Epithelial cell of proximal tubule (primary cell): Measurements from ENCODE around the gene KIF26B. TPM values are rescaled to one million over a fixed set of nuclear protein-coding genes. Genes with fewer than 3 reads are reported as not detected.

Experiments used
- DNase-seq: peaks from one replicate; pipeline ENCODE4 v3.0.0-alpha.2; 2011; ENCODE audit warnings: low read depth
- H3K4me3 ChIP-seq: 2 replicates; pipeline ENCODE4 v1.5.1; 2011; ENCODE audit warnings: low read depth, mild to moderate bottlenecking, low read length
- CTCF ChIP-seq: conservative IDR thresholded peaks from 2 replicates; pipeline ENCODE4 v1.5.1; 2012; ENCODE audit warnings: low read depth, mild to moderate bottlenecking, low read length
- total RNA-seq: library from RNA; depleted of rRNA; stranded (reverse); fragments of >200 nt; gene quantifications from 2 replicates; pipeline ENCODE4 v1.2.3, GENCODE V29; 2015

The KIF26B gene
- total RNA-seq, 1 donor from 2014 or later: 2.8 TPM

- DNase-seq: no peak
- H3K4me3 ChIP-seq: no peak overlapping the region
- TF ChIP-seq CTCF: no peak
Measured at GRCh38 chr1:245587435-245588115, 432.8 kb downstream of the KIF26B start.

GRCh38 chr1:245588116-245588639, 433.4 kb downstream of the KIF26B start:
- no peak overlapping the region for H3K4me3 ChIP-seq
- DNase-seq: no peak
- TF ChIP-seq CTCF: no peak

DNA sequence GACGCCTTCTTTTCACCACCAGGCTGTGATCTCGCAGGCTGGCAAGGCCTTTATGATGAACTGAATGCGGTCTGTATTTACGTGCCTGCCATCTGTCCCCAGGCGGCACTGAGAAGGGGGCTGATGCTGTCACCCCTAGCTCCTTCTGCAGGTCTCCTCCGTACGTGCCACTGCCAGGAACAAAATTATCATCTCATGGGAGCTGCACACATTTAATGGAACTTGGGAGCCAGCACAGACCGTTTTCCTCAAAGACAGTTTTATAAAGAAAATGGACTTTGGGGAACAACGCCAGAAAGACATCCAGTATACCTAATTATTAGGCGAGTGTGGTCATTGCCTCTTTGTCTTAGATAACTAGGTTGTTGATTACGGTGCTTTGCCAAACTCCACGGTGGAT, 434.5 kb downstream of the KIF26B start:
- TF ChIP-seq CTCF: no peak
- H3K4me3 ChIP-seq: no peak overlapping the region
- DNase-seq: no peak

- no peak for TF ChIP-seq CTCF
- DNase-seq: no peak
- no peak overlapping the region for H3K4me3 ChIP-seq
Measured at GRCh38 chr1:245589906-245590305, 435.1 kb downstream of the KIF26B start.

DNA sequence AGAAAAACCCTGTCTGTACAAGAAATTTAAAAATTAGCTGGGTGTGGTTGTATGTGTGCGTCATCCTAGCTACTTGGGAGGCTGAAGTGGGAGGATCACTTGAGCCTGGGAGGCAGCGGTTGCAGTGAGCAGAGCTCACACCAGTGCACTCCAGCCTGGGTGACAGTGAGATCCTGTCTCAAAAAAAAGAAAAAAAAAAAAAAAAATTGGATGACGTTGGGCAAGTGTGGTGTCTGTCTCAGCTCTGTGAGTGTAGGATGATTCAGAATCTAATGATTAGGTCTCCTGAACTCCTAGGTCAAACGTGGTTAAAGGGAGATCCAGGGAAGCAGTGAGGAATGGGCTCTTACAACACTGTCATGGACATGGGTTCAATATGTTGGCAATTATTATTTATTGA, 435.9 kb downstream of the KIF26B start:
- H3K4me3 ChIP-seq: no peak overlapping the region
- TF ChIP-seq CTCF: no peak
- DNase-seq: peak; percentile 52

DNA sequence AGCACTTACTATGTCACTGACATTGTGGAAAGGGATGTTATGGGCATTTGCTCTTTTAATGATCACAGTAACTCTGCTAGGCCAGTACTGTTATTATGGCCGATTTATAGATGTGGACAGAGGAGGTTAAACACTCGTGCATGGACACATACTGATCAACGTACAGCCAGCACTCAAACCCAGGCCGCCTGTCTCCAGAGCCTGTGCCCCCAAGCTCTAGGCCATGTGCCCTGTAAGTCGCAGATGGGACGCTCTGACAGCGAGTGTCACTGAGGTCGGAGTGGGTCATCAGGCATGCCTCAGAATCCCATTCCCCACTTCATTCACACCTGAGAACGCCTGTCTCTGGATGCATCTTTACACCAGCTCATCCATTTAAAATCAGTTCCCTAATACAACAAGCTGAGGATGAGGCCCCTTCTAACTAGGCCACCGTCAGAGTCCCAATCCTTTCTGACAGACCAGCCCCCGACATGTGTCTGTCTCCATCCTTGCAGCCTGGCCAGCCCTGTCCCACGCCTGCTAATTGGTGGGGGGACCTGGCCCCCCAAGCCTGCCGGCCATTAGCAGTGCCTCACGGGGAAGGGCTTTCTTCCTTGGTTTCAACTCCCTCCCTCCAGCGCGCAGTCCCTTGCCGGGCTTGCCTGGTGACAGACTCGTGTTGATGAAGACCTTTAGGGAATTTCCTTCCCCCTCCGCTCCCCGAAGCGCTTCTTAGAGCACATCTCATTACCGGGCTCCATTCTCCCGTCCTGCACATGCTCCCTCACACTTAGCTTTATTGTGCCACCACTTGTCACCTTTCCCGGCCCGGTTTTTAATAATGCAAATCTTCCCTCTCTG, 436.8 kb downstream of the KIF26B start:
- H3K4me3 ChIP-seq: no peak overlapping the region
- no peak for TF ChIP-seq CTCF
- DNase-seq: no peak
